ENCODE results near the gene PCCA.
"Not testable (repeated sequence)": the region's sequence is repeated elsewhere in the genome, so short reads cannot be mapped to it uniquely, and the experiment has no call there.

The PCCA gene

DNA sequence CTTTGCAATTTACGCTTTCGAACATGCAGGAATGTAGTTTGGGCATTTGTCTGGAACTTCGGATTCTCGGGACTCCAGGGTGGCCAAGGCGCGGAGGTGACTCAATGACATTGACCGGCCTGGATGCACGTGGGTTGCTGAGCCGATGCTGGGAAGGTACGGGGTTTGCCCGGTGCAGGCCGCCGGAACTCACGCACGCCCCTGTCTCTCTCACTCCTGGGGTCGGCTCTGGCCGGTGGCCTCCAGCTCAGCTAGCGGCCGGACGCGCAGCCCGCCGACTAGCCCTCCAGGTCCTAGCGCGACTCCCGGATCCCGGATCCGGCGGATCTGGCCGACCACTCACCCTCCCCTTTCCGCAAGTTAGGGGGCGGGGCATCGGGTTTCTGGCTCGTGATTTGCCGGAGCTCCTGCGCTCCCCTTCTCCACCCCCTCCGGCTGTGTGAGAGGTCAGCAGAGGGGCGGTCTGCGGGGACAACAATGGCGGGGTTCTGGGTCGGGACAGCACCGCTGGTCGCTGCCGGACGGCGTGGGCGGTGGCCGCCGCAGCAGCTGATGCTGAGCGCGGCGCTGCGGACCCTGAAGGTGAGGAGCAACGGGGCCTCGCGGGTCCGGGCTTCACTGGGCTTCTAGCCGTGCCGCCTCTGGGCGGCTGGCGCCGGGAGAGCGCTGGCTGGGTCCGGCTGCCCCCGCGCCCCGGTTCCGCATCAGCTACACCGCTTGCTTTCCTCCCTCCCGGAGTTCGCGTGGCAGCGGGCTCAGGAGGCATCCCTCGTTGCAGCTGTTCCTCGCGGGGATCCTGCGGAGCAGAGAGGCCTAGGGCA, at the start of gene PCCA:
PCCA (plus strand) TSS at position 450 of the 821 bp plus-strand sequence; CDS start at position 478, 28 bp downstream.
- peak; percentile 52 to 74 for DNase-seq (ENCODE audit: low read depth in 2 of 2)

GRCh38 chr13:100039740-100040139, 49.2 kb upstream of the PCCA start:
- no peak for DNase-seq (ENCODE audit: low read depth in 2 of 2)

DNA sequence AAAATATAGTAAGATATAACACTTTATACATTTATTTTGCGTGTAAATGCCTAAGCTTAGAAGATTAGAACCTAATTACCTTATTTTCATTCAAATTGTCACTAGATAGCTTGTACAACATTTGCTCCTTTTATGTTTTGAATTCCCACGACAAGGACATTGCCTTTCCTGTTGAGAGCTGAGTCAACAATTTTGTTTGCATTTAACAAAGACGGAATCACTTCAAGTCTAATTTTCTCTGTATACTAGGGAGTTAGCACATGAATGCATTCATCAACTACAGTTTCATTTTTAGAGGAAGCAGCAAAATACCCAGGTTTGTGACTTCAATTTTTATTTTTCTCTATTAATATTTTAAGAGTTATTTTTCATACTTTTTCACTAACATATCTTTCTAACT, 48.7 kb upstream of the PCCA start:
- DNase-seq (ENCODE audit: low read depth in 2 of 2) = no peak

GRCh38 chr13:100044936-100045335, 44.0 kb upstream of the PCCA start:
- DNase-seq (ENCODE audit: low read depth in 2 of 2) = no peak

GRCh38 chr13:100045355-100045754, 43.5 kb upstream of the PCCA start:
- no peak for DNase-seq (ENCODE audit: low read depth in 2 of 2)

DNA sequence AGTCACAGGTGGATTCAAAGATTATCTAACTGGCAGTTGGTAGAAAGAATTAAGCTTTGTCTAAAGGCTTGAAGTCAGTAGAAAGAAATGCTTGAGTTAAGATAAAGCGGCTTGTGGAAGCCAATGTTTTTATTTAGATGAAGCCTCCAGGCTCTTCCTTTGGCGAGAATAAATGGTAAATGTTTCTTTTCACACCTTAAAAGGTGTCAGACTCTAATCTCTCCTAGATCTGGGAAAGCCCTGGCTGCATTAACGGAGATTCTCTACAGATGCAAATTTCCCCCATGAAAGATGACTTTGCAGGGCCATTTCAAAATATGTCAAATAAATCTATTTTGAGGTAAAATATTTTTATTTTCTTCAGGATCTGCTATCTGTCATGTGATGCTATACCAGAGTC, 37.8 kb upstream of the PCCA start:
- no peak for DNase-seq (ENCODE audit: low read depth in 2 of 2)

DNA sequence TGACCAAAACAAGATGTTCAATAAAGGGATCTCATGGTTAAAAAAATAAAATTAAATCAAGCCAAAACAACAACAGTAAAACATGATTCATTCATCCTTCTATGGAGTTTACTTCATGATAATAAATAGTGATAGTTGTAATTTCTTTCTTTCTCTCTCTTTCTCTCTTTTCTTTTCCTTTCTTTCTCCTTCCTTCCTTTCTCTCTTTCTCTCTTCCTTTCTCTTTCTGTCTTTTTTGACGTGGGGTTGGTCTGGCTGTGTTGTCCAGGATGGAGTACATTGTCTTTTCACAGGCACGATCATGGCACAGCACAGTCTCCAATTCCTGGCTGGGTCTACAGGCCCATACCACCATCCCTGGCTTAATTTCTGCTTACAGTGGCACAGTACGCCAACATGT, 29.1 kb upstream of the PCCA start:
- DNase-seq (ENCODE audit: low read depth in 2 of 2) = no peak

GRCh38 chr13:100063333-100063732, 25.6 kb upstream of the PCCA start:
- no peak for DNase-seq (ENCODE audit: low read depth in 2 of 2)

- DNase-seq (ENCODE audit: low read depth in 2 of 2) = no peak
These were observed 25.0 kb upstream of the PCCA start for GRCh38 chr13:100063906-100064305.

DNA sequence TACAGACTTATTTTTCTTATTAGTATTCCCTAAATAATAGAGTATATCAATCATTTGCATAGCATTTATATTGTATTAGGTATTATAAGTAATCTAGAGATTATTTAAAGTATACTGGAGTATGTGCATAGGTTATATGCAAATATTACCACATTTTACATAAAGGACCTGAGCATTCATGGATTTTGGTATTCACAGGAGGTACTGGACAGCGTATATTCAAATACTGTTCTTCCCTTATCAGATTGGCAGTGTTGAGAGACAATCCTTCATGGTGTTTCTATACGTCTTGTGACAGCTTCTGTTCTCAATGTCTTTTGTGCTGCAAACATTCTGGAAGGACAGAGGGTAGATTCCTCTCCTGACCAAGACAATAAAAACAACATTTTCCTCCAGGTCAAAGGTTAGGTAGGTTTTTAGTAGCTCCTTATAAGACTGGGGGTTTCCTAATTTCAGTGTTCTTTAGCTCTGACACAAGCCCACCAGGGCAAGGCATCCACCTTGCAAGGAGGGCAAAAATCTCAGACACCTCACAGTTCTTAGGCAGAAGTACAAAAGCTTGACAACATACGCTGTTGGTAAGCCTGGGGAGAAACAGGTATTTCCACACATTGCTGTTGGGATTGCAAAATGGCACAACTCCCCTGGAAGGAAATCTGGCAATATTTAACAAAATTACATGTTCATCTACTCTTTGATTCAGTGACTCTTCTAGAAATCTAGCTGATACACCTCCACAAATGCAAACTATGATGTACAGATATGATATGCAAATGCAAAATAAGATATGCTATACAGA, 20.6 kb upstream of the PCCA start:
- DNase-seq (ENCODE audit: low read depth in 2 of 2) = no peak

DNA sequence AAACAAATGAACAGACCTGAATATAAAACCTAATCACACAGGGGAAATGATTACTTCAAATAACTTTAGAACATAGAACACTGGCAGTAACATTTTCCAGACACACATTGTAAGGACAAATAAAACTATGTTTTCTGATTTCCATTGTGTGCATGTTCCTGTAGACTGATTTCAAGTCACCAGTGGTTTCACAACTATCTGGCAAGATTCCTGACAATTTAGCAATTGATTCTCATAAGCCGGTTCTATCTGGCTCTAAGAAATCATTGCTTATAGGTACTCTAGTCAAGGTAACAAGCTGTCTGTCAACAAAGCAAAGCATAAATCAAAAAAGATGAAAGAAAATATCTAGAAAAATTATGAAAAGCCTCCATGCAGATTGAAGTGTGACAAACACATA, 19.6 kb upstream of the PCCA start:
- DNase-seq (ENCODE audit: low read depth in 2 of 2) = no peak

GRCh38 chr13:100075700-100076587, 12.9 kb upstream of the PCCA start:
- no peak for DNase-seq (ENCODE audit: low read depth in 2 of 2)

GRCh38 chr13:100079003-100079402, 9.9 kb upstream of the PCCA start:
- not testable (repeated sequence) for DNase-seq (ENCODE audit: low read depth in 2 of 2)

GRCh38 chr13:100083401-100083800, 5.5 kb upstream of the PCCA start:
- DNase-seq (ENCODE audit: low read depth in 2 of 2) = not testable (repeated sequence)

DNA sequence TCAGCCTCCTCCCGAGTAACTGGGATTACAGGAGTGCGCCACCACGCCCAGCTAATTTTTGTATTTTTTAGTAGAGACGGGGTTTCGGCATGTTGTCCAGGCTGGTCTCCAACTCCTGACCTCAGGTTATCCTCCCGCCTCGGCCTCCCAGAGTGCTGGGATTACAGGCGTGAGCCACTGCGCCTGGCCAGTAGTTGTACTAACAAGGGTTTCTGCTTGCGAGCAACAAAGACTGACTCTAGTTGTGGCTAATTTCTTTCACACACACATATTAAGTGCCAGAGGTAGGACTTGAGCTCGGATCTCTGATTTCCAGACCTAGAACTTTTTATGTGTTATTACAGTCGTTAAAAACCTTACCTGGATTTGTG, 635 bp upstream of the PCCA start:
- no peak for DNase-seq (ENCODE audit: low read depth in 2 of 2)

- peak; percentile 1 to 10 for DNase-seq (ENCODE audit: low read depth in 2 of 2)
These were observed 656 bp downstream of the PCCA start for GRCh38 chr13:100089465-100090032.

DNA sequence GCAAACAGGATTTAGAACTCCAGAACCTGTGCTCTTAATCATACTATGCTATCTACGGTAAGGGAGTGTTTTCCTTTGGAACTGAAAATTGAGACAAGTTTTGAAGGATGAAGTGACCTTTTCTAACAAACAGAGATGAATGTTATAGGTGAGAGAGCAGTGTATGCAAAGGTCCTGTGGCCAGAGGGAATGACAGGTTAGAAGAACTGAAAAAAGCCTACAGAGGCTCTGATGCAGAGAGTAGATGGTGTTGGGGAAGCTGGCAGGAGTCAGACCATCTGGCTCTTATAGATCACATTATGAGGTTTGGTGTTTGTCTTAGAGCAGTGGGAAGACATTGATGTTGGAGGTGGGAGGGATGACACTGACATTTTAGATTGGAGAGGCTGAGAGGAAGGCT, 2.0 kb downstream of the PCCA start:
- DNase-seq (ENCODE audit: low read depth in 2 of 2) = no peak

- DNase-seq (ENCODE audit: low read depth in 2 of 2) = no peak
These were observed 2.5 kb downstream of the PCCA start for GRCh38 chr13:100091391-100091790.

- DNase-seq (ENCODE audit: low read depth in 2 of 2) = not testable (repeated sequence)
These were observed 3.4 kb downstream of the PCCA start for GRCh38 chr13:100092273-100092672.

GRCh38 chr13:100095498-100095897, 6.6 kb downstream of the PCCA start:
- DNase-seq (ENCODE audit: low read depth in 2 of 2) = no peak

DNA sequence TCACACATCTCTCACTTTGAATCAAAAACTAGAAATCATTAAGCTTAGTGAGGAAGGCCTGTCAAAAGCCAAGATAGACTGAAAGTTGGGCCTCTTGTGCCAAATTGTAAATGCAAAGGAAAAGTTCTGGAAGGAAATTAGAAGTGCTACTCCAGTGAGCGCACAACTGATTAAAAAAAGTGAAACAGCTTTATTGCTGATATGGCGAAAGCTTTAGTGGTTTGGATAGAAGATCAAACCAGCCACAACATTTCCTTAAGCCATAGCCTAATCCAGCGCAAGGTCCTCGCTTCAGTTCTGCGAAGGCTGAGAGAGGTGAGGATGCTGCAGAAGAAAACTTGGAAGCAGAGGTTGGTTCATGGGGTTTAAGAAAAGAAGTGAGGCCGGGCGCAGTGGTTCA, 7.6 kb downstream of the PCCA start:
- DNase-seq (ENCODE audit: low read depth in 2 of 2) = no peak

GRCh38 chr13:100097821-100098220, 8.9 kb downstream of the PCCA start:
- no peak for DNase-seq (ENCODE audit: low read depth in 2 of 2)

Data from stimulated activated CD8-positive, alpha-beta memory T cell treated with anti-CD3 and anti-CD28 coated beads, Interleukin-7, amount 100 ng/mL, for 4 hours (primary cell).